ENCODE results near the gene PDE4D.

Gene PDE4D

DNA sequence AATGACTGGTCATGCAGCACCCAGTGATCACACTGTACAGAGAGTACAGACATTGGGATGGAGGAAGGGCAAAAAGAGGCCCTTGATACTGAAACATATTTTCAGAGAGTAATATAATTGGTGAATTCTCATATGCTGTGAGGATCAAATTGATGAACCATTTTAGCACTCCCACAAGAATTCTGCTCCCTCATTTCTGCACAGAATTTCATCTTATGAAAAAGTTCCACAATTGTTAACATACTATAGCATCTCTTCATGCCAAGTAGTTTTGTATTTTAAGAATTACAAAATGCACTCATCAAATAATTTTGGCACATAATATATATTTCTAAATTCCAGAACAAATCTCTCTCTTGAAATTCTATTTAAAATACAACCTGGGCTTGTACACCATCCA is 351.2 kb downstream of the PDE4D start:
- no peak for DNase-seq

GRCh38 chr5:59540366-59540765 is 353.2 kb downstream of the PDE4D start:
- peak; percentile 65 for DNase-seq

DNA sequence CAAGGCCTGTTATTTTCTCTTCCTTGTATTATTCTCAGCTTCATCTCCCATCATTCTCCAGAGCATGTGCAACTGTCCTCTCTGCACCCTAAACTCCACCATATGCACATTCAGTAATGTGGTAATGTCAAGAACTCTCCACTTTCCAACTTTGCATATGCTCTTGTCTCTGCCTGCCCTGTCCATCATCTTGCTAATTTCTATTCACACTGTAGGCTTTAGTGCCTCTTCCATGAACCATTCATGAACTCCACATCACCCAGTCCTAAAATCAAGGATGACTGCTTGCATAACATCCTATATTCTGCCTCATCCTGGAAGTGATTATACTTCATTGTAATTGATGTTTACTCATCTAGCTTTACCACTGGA is 354.8 kb downstream of the PDE4D start:
- DNase-seq = no peak

- DNase-seq = no peak
These were observed 355.4 kb downstream of the PDE4D start for GRCh38 chr5:59537961-59538749.

DNA sequence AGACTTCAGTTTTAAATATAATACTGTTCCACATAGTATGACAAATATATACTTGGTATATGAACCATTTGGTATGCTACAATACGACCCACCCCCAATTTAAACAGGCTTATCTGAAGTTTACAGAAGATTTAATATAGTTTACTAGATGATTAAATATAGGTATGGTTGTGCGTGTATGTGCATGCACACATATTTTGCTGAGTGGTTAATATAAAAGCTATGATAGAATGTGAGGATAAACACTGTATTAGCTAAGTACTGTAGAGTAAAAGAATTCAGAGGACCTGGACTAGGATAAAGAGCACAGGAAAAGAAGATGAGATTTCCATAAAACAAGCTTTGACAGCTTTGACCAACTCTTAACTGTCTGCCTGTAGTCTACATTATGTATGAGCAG is 356.7 kb downstream of the PDE4D start:
- no peak for DNase-seq

DNA sequence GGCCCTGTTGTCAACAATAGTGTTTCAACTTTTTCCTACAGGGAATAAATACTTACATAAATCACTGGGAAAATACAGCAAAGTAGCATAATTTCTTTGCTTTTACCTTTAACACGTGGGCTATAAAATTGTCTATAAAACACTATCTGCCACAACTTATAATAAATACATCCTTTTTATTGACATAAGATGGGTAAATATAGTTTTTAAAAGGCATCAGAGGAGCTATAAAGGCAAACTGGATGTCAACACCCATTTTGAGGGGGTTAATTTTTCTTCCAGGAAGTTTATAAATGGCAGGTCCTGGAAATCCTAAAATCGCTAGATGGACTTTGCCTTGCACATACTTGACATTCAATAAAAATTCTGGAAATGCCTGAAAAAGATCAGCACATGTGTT is 358.0 kb downstream of the PDE4D start:
- DNase-seq = no peak

GRCh38 chr5:59533730-59534108 is 359.8 kb downstream of the PDE4D start:
- DNase-seq = no peak

- no peak for DNase-seq
These were observed 360.4 kb downstream of the PDE4D start for GRCh38 chr5:59532979-59533729.

DNA sequence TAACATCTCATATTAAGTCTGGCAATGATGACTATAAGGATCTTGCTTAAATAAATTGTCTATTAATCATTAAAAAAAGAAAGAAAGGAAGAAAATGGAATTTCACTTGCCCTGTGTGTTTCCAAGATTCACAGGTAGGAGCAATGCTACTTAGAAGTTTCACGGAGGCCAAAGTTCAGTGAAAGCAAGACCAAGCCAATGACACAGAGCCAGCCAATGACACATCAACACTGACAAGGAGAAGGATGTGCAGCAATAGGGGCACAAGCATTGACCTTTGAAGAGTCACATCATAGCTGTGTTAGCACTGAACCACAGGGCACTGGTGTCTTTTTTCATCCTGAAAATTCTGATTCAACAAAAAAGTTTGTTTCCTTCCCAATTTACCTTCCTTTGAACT is 364.3 kb downstream of the PDE4D start:
- DNase-seq = no peak

DNA sequence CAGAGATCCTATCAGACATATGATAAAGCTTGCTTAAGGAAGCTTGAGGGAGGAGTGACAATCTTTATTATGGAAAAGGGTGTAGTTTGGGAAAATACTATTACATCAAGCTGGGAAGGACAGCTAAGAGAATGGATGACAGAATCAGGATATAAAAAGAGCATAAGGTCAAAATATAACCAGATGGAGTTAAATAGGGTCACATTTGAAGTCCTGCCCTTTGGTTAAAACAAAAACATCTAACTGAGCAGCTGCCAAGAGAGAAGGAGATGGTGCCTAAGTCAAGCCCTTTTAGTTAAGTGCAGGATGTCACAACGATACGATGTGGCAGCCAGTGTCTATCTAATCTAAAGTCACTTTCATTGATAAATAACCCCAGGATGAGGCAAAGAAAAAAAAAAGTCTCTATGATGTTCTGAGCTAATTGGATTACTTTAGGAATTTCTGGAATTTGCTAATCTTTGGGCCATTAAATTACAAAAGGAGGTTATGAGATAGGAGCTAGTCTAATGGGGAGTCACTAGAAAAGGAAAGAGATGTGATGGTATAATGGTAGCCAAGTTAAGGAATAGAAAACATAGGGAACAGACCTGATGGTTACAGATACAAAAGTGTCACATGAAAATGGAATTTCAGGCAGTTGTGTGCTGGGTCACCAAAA is 365.2 kb downstream of the PDE4D start:
- no peak for DNase-seq

GRCh38 chr5:59525957-59526356 is 367.6 kb downstream of the PDE4D start:
- no peak for DNase-seq

GRCh38 chr5:59525311-59525710 is 368.2 kb downstream of the PDE4D start:
- no peak for DNase-seq

DNA sequence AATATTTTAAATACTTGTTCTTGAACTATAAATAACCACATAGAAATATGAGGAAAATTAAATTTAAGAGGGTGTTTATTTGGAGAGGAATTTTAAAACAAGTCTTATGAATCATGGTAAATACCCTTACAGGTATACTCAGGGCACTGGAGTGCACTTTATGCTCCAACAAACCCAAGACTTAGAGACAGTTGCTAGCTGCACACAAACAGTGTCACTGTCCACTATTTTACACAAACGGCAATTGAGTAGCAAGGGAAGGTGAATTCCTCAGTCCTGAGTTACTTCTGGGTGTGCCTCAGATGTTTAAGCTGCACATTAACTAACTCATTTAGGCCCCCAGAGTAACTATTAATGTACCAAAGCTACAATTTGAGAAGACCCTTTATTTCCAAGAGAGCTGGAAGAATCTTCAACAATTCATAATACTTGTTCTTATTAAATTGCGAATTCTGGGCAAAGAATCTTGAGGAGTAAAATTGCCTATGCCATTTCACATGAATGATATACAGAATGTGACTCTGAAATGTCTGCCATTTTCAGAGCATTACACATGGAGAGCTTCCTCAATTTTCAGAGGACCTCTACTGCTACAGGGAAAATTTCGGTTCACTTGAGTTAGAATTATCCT is 371.2 kb downstream of the PDE4D start:
- no peak for DNase-seq

- DNase-seq = no peak
These were observed 372.1 kb downstream of the PDE4D start for GRCh38 chr5:59521476-59521875.

GRCh38 chr5:59519338-59519737 is 374.2 kb downstream of the PDE4D start:
- DNase-seq = no peak

- DNase-seq = no peak
These were observed 375.5 kb downstream of the PDE4D start for GRCh38 chr5:59517926-59518585.

DNA sequence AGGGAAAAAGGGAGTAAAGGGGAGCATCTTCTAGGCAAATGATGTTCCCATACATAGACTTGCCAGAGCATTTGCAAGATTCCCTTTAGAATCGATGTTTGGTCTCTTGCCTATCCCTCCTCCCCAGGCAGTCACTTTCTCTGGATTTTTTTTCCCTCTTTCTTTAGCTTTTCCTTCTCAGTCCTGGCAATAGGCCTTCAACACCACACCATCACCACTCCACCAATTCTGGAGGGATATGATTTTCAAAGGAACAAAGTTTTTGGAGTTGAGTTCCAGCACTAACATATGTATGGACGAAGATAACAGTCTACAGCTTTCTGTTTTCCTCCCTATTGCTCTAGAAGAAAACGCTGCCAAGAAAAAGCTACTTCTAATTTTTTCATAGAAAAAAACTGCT is 377.4 kb downstream of the PDE4D start:
- no peak for DNase-seq

DNA sequence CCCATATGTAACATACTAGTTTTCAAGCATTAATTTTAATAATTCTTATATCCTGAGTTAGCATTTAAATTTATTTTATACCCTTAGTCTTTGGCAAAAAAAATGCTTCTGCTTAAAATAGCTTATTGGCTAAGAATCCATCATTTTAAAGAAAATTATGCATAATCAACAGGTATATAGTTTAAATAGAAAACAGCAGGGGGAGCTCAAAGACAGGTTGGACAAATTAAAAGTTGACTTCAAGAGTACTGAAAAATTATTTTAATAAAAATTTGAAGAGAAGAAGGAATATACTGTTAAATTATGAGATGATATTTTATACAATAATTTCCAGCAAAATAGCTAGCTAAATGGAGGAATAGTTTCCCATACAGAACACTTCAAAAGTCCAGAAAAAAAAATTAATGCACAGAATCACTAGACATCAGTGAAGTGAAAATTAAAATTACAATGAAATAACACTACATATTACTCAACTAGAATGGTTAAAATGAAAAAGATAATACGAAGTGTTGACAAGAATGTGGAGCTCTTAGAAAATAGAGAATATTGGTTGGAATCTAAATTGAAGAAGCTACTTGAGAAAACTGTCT is 387.1 kb downstream of the PDE4D start:
- DNase-seq = peak; percentile 16

DNA sequence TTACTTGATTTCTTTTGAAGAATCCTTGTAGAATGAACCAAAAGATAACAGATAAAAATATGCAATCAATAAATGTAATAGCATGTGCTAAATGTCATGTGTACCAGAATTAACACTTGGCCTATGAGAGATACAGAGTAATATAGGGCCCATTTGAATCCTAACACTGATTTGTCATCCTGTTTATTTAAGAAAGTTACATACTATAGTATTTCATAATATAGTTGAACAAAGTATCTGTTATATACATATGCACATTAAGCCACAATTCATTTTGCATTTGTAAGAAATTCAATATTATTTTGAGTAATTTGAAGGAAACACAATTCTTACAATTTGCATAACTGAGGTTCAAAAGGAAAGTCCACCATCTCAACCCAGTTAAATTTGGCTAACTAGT is 389.5 kb downstream of the PDE4D start:
- DNase-seq = no peak

- no peak for DNase-seq
These were observed 390.3 kb downstream of the PDE4D start for GRCh38 chr5:59503220-59503619.

DNA sequence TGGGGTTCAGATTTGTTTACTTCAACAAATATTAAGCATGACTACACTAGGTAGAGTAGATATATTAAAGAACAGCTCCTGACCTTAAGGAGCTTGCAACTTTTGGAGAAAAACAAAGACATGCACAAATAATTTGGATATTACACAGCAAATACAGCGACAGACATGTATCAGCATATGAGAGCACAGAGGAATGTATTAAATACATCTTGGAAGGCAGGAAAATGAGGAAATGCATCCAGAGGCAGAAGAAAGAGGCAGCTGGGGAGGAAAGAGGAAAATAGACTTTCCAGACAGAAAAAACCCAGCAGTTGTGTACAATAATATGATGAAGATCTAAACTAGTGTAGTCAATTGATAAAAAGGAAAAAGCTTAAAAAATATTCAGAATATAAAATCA is 392.2 kb downstream of the PDE4D start:
- DNase-seq = no peak

DNA sequence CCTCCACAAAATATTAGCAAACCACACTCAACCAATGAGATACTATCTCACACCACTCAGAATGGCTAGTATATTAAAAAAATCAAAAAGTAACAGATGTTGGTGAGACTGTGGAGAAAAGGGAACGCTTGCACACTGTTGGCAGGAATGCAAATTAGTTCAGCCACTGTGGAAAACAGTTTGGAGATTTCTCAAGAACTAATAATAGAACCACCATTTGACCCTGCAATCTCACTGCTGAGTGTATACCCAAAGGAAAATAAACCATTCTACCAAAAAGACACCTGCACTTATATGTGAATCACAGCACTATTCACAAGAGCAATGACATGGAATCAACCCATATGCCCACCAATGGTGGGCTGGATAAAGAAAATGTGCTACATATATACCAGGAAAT is 393.5 kb downstream of the PDE4D start:
- DNase-seq = peak; percentile 88

DNA sequence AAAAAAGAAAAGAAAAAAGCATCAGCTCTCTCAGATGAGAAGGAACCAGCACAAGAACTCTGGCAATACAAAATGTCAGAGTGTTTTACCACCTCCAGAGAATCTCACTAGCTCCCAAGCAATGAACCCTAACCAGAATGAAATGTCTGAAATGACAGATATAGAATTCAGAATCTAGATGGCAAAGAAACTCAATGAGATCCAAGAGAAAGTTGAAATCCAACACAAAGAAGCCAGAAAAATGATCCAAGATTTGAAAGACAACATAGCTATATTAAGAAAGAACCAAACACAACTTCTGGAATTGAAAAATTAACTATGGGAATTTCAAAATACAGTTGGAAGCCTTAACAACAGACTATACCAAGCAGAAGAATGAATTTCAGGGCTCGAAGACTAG is 396.3 kb downstream of the PDE4D start:
- DNase-seq = no peak
